AG04449 (cell line): ENCODE results near the gene MAMLD1.

ENCODE experiments used
- CTCF ChIA-PET: fragments of 350-600 bp; formaldehyde crosslinking; extraction: SDS; loops from one replicate; lab custom pipeline; 2021; ENCODE audit warnings: antibody characterized with exemption; lab: Yijun Ruan, JAX
- POLR2A ChIA-PET: fragments of 400-600, 350-600 bp; formaldehyde crosslinking; extraction: SDS; loops from one replicate; lab custom pipeline; 2020; ENCODE audit warnings: antibody characterized with exemption, inconsistent platforms; lab: Yijun Ruan, JAX
- DNase-seq: peaks from one replicate; pipeline ENCODE4 v3.0.0-alpha.2; 2010; ENCODE audit warnings: low read depth, low spot score
- H3K4me3 ChIP-seq: 2 replicates; pipeline ENCODE4 v1.5.1; 2011; ENCODE audit warnings: low read depth, mild to moderate bottlenecking, control low read depth, low read length
- CTCF ChIP-seq: IDR thresholded peaks from one replicate; pipeline ENCODE4 v1.5.1; 2011; ENCODE audit warnings: mild to moderate bottlenecking, moderate library complexity, low read length, control low read depth, inconsistent platforms; ENCODE audit not compliant: insufficient read depth; ENCODE audit errors: missing control alignments

The MAMLD1 gene

GRCh38 chrX:150364347-150365050 lies 1.4 kb downstream of the MAMLD1 start:
- ChIA-PET CTCF (interaction anchor here (0.6 to 2.7 kb wide), 18 partner anchors 12 to 416 kb away, joined by 3 to 13 read pairs (median 3); no protein-coding TSS in a partner anchor), POLR2A (interaction anchor here (0.5 to 1.4 kb wide), 3 partner anchors 302 to 339 kb away, joined by 3 to 4 read pairs (median 3); no protein-coding TSS in a partner anchor)
- no peak for DNase-seq
- TF ChIP-seq CTCF: no peak
- H3K4me3 ChIP-seq: peak overlapping the region; percentile 70

- POLR2A ChIA-PET: interaction anchor here (1.2 to 1.4 kb wide), 2 partner anchors 303 to 333 kb away, joined by 3 to 4 read pairs; no protein-coding TSS in a partner anchor
- peak overlapping the region; percentile 70 for H3K4me3 ChIP-seq
- no peak for DNase-seq
- CTCF ChIA-PET: interaction anchor here (0.6 to 2.7 kb wide), 19 partner anchors 11 to 417 kb away, joined by 3 to 13 read pairs (median 3); no protein-coding TSS in a partner anchor
- TF ChIP-seq CTCF: peak; percentile 63
Measured at GRCh38 chrX:150365051-150365989, 2.2 kb downstream of the MAMLD1 start.

- POLR2A ChIA-PET: no interaction called here
- peak; percentile 19 for TF ChIP-seq CTCF
- H3K4me3 ChIP-seq: peak overlapping the region; percentile 70
- CTCF ChIA-PET: interaction anchor here (0.6 to 2.7 kb wide), 15 partner anchors 10 to 418 kb away, joined by 3 to 13 read pairs (median 4); no protein-coding TSS in a partner anchor
- no peak for DNase-seq
Measured at GRCh38 chrX:150365990-150366911, 3.1 kb downstream of the MAMLD1 start.

GRCh38 chrX:150366951-150367545 lies 3.9 kb downstream of the MAMLD1 start:
- no peak for DNase-seq
- CTCF ChIA-PET: interaction anchor here (0.6 to 1.6 kb wide), 7 partner anchors 9 to 408 kb away, joined by 3 to 5 read pairs (median 4); no protein-coding TSS in a partner anchor
- H3K4me3 ChIP-seq: peak overlapping the region; percentile 70
- POLR2A ChIA-PET: no interaction called here
- no peak for TF ChIP-seq CTCF

GRCh38 chrX:150370589-150371312 lies 7.6 kb downstream of the MAMLD1 start:
- DNase-seq: no peak
- no peak for TF ChIP-seq CTCF
- ChIA-PET CTCF (interaction anchor here (1.2 to 2.4 kb wide), 2 partner anchors 9 to 15 kb away, joined by 3 to 6 read pairs; no protein-coding TSS in a partner anchor), POLR2A (no interaction called here)
- H3K4me3 ChIP-seq: no peak overlapping the region
